Measurements from ENCODE around the gene GNA15. TPM values are rescaled to one million over a fixed set of nuclear protein-coding genes. Genes with fewer than 3 reads are reported as not detected.
"Not testable (repeated sequence)": the region's sequence is repeated elsewhere in the genome, so short reads cannot be mapped to it uniquely, and the experiment has no call there.

Gene GNA15
- 1.0 TPM for total RNA-seq

DNA sequence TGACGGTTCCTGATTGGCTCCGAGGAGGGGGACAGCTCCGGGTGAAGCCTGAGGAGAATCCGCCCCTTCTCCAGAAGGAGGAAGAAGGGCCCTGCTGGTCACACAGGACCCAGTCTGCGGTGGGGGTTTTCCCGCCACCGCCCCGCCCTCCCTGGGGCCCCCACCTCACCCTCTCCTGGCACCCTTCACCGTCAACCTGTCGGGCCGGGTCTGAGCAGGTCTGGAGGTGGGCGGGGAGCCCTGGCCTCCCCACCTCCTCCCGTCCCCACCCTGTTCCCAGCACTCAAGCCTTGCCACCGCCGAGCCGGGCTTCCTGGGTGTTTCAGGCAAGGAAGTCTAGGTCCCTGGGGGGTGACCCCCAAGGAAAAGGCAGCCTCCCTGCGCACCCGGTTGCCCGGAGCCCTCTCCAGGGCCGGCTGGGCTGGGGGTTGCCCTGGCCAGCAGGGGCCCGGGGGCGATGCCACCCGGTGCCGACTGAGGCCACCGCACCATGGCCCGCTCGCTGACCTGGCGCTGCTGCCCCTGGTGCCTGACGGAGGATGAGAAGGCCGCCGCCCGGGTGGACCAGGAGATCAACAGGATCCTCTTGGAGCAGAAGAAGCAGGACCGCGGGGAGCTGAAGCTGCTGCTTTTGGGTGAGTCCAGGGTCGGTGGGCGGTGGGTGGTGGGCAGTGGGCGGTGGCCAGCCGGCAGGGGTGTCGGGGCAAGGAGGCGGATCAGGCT lies at the start of gene GNA15:
Gene GNA15 (plus strand): TSS at position 73 of the 723 bp plus-strand sequence. CDS start 418 bp downstream, at position 491.
- ATAC-seq, result peak; percentile 50
- no peak for DNase-seq (ENCODE audit: low spot score)

- ATAC-seq (no peak), DNase-seq (ENCODE audit: low spot score) (no peak)
Measured at GRCh38 chr19:3087769-3088168, 48.1 kb upstream of the GNA15 start.

GRCh38 chr19:3089299-3089855 lies 46.5 kb upstream of the GNA15 start:
- DNase-seq (ENCODE audit: low spot score); ATAC-seq: not testable (repeated sequence)

GRCh38 chr19:3094601-3095440 lies 41.0 kb upstream of the GNA15 start:
- ATAC-seq (no peak), DNase-seq (ENCODE audit: low spot score) (no peak)

- no peak for ATAC-seq
- DNase-seq (ENCODE audit: low spot score), result no peak
Measured at GRCh38 chr19:3095441-3096191, 40.2 kb upstream of the GNA15 start.

- ATAC-seq (no peak), DNase-seq (ENCODE audit: low spot score) (no peak)
Measured at GRCh38 chr19:3096267-3096901, 39.4 kb upstream of the GNA15 start.

GRCh38 chr19:3096902-3097326 lies 38.9 kb upstream of the GNA15 start:
- ATAC-seq (no peak), DNase-seq (ENCODE audit: low spot score) (no peak)

DNA sequence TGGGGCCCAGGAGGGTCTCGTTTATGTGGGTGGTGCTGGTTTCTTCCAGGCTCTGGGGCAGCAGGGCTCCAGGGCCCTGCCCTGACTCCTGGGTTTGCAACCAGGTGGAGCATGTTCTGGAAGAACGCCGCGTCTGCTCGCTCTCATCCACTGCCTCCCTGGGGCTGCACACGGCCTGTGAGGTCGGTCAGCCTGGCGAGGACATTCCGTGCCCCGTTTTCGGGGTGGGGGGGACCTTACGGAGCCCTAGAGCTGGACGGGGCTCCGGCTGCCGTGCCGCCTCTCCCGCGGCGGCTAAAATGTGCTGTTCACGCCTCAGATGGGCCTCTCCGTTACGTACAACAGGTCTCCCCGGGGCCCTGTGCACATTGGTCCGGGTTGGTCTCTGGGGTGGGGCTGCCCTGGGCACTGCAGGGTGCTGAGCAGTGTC lies 38.4 kb upstream of the GNA15 start:
- ATAC-seq (no peak), DNase-seq (ENCODE audit: low spot score) (no peak)

DNA sequence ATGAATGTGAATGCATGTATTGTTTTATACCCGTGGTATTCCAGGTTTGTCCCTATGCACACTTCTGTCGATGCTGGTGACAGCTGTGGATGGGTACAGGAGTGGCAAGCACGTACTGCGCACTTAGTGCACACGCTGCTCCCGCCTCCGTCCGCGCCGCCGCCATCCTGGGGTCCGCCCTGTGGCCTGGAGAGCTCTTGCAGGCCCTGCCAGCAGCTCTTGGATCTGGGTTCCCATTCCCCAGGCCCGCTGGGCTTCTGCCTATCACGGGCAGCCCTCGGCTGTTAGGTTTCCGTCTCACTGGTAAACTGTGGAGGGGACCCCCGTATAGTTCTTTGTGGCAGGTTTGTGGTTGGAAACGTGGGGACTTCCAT lies 37.7 kb upstream of the GNA15 start:
- ATAC-seq, result no peak
- no peak for DNase-seq (ENCODE audit: low spot score)

GRCh38 chr19:3098515-3099346 lies 37.1 kb upstream of the GNA15 start:
- DNase-seq (ENCODE audit: low spot score), result peak; percentile 75
- ATAC-seq, result peak; percentile 59

DNA sequence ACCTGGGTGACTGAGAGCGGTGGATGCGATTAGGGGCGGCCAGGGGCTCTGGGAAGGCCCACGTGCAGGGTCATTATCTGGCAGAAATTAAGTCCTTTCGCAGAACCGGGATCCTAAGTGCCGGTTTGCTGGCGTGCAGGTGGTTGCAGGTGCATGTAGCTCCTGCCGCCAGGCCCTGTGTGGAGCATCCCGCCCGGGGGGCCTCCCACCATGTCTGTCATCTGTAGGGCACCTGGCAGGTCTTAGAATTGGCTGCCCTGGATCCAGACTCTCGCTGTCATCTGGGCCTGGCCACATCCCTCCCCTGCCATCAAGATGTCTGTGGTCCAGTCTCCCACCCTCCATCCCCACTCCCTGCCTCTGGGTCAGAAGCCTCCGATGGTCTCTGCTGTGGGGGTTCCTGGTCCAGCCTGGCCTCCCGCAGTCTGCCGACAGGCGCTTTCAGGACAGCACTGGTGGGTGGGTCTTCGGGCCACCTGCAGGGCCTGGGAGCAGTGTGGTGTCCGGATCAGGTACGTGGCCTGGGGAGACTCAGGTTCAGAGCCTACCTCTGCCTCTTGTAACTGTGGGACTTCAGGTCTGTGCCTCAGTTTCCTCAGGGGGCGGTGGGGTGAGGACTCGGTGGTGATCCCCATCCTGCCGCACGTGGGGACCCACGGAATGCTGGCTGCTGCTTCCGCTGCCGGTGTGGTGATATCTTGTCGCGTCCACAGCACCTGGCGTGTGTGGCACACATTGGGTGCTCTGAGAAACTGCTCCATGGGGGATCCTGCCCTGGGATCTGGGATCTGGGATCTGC lies 36.3 kb upstream of the GNA15 start:
- ATAC-seq, result no peak
- no peak for DNase-seq (ENCODE audit: low spot score)

DNA sequence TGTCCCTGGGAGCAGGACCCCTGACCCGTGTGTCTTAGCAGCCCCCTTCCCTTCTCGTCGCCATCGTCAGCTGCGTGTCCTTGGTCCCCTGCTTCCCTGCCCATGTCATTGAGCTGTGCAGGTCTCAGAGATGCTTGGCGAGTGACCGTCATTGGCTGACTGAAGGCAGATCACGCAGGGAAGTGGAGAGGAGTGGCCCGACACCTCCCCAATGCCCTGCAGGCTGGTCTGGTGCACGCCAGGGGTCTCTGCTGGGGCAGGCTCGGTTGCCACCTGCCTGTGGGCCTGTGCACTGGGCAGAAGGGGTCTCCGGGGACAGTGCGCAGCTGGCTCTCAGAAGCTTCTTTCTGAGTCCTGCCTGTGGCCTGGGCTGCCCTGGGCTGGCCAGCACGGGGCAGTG lies 35.5 kb upstream of the GNA15 start:
- DNase-seq (ENCODE audit: low spot score), result no peak

DNA sequence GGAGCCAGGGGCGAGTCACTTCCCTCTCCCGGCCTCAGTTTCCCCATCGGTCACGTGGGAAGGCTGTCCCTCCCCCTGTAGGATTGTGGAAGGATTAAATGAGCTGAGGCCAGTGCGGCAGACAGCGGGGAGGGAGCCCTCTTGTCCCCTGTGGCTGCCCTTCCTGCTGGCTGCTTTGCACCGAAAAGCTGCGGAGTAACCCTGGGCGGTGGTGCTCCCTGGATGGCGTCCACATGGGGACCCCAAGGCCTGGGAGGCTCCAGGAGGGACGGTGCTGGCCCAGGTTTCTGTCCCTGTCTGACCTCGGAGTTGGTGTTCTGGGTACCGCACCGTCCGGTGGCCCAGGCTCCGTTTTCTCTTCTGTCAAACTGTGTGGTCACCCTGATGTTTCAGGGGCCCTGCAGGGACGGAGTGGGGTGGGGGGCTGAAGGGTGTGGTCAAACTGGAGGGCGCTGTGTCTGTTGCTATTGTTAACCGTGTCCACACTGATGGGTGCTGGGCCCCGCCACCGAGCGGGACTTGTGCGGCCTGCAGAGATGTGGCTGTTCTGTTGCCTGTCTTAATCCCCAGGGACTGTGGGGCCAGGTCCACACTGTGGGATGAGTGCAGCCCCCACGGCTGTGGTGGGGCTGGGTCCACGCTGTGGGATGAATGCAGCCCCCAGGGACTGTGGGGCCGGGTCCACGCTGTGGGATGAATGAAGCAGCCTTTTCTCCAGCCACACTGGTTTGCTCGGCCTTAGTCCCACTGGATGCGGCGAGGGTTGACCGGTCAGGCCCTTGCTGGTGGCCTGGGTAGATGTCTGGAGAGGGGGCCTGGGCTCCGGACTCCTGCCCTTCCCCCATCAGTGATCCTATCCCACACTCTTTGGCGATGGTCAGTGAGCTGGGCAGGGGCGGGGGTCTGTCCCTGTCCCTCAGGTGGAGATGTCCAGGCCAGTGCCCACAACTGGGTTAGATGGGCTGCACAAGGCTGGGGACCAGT lies 34.8 kb upstream of the GNA15 start:
- ATAC-seq (no peak), DNase-seq (ENCODE audit: low spot score) (no peak)

More for the DNA sequence above, 35.5 kb upstream of the GNA15 start:
- no peak for ATAC-seq

DNA sequence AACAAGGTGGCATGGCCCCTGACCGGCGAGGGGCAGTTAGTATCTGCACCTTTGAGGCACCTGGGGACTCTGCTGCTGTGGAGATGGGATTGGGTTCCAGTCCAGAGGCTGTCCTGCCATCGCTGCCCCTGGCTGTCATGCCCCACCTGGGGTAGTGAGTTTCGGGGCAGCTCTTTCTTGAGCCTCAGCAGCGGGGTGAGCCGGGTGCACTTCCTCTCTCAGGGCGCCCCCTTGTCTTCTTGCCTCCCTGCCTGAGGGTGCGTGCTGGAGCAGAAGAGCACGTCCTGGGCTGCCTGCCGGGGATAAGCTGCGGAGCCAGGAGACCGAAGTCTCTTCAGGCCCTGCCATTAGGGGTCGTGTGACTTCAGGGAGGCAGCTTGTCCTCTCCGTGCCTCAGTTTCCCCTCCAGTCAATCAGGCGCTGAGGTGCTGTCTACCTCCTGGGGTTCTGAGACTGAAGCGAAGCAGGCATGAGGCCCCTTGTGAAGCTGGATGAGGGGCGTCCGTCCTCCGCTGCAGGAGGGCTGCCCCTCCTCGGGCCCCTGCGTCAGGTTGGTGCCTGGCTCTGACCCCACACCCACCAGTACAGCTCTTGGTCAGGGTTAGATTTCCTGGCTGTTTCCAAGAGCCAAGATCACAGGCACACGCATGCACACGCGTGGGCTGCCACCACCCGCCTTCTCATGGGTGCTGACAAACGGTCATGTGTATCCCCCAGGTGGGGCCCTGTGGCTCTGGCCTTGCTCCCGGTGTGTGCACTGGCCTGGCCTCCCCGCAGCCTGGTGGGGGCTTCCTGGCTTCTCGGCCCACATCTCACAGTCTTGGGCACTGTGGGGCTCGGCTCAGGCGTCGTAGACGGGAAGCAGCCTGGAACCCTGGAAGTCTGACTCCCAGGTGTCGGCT lies 33.3 kb upstream of the GNA15 start:
- no peak for ATAC-seq
- DNase-seq (ENCODE audit: low spot score), result no peak

- no peak for DNase-seq (ENCODE audit: low spot score)
- ATAC-seq, result no peak
Measured at GRCh38 chr19:3104708-3104983, 31.2 kb upstream of the GNA15 start.

DNA sequence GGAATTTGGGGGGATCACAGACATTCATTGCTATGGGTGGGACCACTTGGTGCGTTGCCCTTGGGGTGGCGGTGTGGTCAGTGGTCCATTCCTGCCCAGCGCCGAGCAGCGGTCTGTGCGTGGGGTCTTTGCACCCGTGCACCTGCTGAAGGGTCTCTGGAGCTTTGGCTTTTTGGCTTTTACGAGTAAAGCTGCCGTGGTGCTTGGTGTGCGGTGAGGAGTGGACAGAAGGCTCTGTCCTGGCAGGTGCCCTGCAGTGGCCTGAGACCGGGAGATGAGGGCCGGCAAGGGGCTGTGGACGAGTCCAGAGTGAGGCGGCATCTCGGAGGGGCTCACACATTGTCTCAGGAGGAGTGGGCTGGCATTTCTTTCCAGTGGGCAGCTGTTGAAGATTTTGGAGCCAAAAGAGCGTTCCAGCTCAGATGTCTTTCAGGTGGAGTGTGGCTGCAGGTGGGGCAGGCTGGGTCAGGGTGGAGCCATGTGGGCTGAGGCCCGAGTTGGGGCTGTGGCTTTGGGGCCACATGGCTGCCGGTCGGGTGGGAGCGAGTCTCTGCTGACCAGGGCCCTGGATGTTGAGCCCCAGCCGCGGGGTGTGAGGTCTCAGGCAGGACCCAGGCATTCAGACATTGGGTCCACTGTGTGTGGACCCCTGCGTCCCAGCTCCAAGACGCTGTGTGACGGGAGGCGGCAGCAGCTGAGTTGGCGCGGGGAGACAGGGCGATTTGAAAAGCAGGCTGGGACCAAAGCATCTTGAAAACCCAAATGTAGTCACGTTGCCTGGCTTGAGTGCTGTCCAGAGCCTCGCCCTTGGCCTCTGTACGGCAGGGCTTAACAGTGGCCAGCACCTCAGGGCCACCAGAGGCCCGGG lies 30.0 kb upstream of the GNA15 start:
- peak; percentile 8 for ATAC-seq
- DNase-seq (ENCODE audit: low spot score), result no peak

All from left lobe of liver (tissue), 2 donors.